ENCODE data around the gene JPH4.

DNA sequence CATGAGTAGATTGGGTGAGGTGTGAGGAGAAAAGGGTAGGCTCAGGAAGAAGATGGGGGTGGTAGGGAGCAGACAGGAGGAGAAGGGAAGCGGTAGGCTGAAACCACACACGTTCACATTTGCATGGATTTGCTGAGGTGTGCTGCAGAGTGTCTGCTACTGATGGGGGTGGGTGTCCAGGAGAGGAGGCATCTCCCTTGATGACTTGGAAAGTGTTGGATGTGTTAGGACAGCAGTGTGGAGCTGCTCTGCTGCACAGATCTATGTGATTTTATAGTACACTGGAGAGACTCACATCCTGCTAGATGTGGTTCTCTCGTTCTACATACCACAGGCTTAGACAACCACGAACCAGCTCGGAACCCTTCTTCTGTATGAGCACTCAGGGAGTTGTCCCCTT, 36.3 kb downstream of the JPH4 start:
- no peak for TF ChIP-seq POLR2A (IDR thresholded peaks at IDR 0.05)
- TF ChIP-seq, protein P1, sequence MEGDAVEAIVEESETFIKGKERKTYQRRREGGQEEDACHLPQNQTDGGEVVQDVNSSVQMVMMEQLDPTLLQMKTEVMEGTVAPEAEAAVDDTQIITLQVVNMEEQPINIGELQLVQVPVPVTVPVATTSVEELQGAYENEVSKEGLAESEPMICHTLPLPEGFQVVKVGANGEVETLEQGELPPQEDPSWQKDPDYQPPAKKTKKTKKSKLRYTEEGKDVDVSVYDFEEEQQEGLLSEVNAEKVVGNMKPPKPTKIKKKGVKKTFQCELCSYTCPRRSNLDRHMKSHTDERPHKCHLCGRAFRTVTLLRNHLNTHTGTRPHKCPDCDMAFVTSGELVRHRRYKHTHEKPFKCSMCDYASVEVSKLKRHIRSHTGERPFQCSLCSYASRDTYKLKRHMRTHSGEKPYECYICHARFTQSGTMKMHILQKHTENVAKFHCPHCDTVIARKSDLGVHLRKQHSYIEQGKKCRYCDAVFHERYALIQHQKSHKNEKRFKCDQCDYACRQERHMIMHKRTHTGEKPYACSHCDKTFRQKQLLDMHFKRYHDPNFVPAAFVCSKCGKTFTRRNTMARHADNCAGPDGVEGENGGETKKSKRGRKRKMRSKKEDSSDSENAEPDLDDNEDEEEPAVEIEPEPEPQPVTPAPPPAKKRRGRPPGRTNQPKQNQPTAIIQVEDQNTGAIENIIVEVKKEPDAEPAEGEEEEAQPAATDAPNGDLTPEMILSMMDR (IDR thresholded peaks at IDR 0.05 in 4 of 5, conservative IDR thresholded peaks at IDR 0.05 in 1 of 5): no peak

All from gastrocnemius medialis (tissue), 4 donors.